PC-3 (cell line): ENCODE data around the gene CDKL4. TPM values are rescaled to one million over a fixed set of nuclear protein-coding genes. Genes with fewer than 3 reads are reported as not detected.

Source experiments
- ATAC-seq: fragments of 200-7000 bp; cut with Tn5 transposase; 2 replicates; pipeline ENCODE4 v1.9.1; 2020; ENCODE audit warnings: mild to moderate bottlenecking, moderate library complexity
- BruUV-seq: library from RNA; stranded (reverse); fragments of 400-500 nt; replicated peaks from 2 replicates; lab custom pipeline; 2021; lab: Mats Ljungman, UMichigan
- CTCF ChIA-PET: fragments of 300-600 bp; sonication (Branson Sonifier 250); formaldehyde crosslinking; loops from one replicate; lab custom pipeline; 2022; ENCODE audit warnings: antibody characterized with exemption; lab: Charles Lee
- POLR2A ChIA-PET: fragments of 300-600 bp; sonication (Branson Sonifier 250); formaldehyde crosslinking; loops from one replicate; lab custom pipeline; 2022; ENCODE audit warnings: antibody characterized with exemption; ENCODE audit not compliant: unreplicated experiment; lab: Charles Lee
- DNase-seq: peaks from one replicate; pipeline ENCODE4 v3.0.0-alpha.2; 2015
- H2AFZ ChIP-seq: fragments of 300-600 bp; sonication (generic); 2 replicates; pipeline ENCODE4 v1.6.0; 2016; ENCODE audit warnings: antibody characterized with exemption, low read length
- H3F3A ChIP-seq: fragments of 300-600 bp; sonication (generic); one replicate; pipeline ENCODE4 v1.6.0; 2017; ENCODE audit warnings: antibody characterized with exemption, low read length, control low read depth, mild to moderate bottlenecking; ENCODE audit not compliant: unreplicated experiment
- H3K27ac ChIP-seq: fragments of 300-600 bp; sonication (generic); 2 replicates; pipeline ENCODE4 v1.5.1; 2016; ENCODE audit warnings: mild to moderate bottlenecking, low read length
- H3K27me3 ChIP-seq: fragments of 300-600 bp; sonication (generic); 2 replicates; pipeline ENCODE4 v1.6.1; 2016; ENCODE audit warnings: low read length, mixed read lengths
- H3K36me3 ChIP-seq: fragments of 300-600 bp; sonication (generic); 2 replicates; pipeline ENCODE4 v1.6.1; 2016; ENCODE audit warnings: low read depth, mixed run types, low read length, mixed read lengths
- H3K4me1 ChIP-seq: fragments of 300-600 bp; sonication (generic); 2 replicates; pipeline ENCODE4 v1.5.1; 2016; ENCODE audit warnings: low read length; ENCODE audit not compliant: insufficient read depth
- H3K4me2 ChIP-seq: fragments of 300-600 bp; sonication (generic); 2 replicates; pipeline ENCODE4 v1.6.0; 2016; ENCODE audit warnings: low read length
- H3K4me3 ChIP-seq: fragments of 300-600 bp; sonication (generic); 2 replicates; pipeline ENCODE4 v1.5.1; 2016; ENCODE audit warnings: mild to moderate bottlenecking, low read length, mixed read lengths
- H3K79me2 ChIP-seq: fragments of 300-600 bp; sonication (generic); 2 replicates; pipeline ENCODE4 v1.6.1; 2017; ENCODE audit warnings: low read length, mixed read lengths
- H3K9ac ChIP-seq: fragments of 300-600 bp; sonication (generic); 2 replicates; pipeline ENCODE4 v1.6.0; 2016; ENCODE audit warnings: mild to moderate bottlenecking, low read length
- H3K9me2 ChIP-seq: fragments of 300-600 bp; sonication (generic); replicated peaks from 2 replicates; pipeline ENCODE4 v1.6.1; 2016; ENCODE audit warnings: mixed run types, low read length, mixed read lengths
- H3K9me3 ChIP-seq: fragments of 300-600 bp; sonication (generic); 2 replicates; pipeline ENCODE4 v1.6.1; 2016; ENCODE audit warnings: low read length, mixed read lengths
- H4K20me1 ChIP-seq: fragments of 300-600 bp; sonication (generic); 2 replicates; pipeline ENCODE4 v1.6.1; 2016; ENCODE audit warnings: low read length, mixed read lengths
- EZH2 ChIP-seq: fragments of 300-600 bp; sonication (generic); IDR thresholded peaks from one replicate; pipeline ENCODE4 v1.6.1; 2017; ENCODE audit warnings: antibody characterized with exemption, mild to moderate bottlenecking, low read length; ENCODE audit not compliant: unreplicated experiment
- EZH2phosphoT487 ChIP-seq: fragments of 300-600 bp; sonication (generic); IDR thresholded peaks from 2 replicates; pipeline ENCODE4 v1.6.1; 2018; ENCODE audit warnings: mild to moderate bottlenecking, antibody characterized with exemption, low read length, borderline replicate concordance
- intact Hi-C: fragments of 100-400 bp; cut with micrococcal nuclease; formaldehyde crosslinking; loops from 2 replicates; pipeline ENCODE4 v1.9.0; 2023
- total RNA-seq: library from RNA; depleted of rRNA; stranded (reverse); fragments of >200 nt; gene quantifications from 2 replicates; pipeline ENCODE4 v1.2.3, GENCODE V29; 2014
- TF ChIP-seq, protein P1 (sequence below): fragments of 300-600 bp; sonication (generic); conservative IDR thresholded peaks from 2 replicates; pipeline ENCODE4 v1.5.1; 2017; ENCODE audit warnings: antibody characterized with exemption, low read depth, mild to moderate bottlenecking, low read length

CDKL4 gene
- total RNA-seq, 1 experiment from 2014 or later = 0.07 TPM

DNA sequence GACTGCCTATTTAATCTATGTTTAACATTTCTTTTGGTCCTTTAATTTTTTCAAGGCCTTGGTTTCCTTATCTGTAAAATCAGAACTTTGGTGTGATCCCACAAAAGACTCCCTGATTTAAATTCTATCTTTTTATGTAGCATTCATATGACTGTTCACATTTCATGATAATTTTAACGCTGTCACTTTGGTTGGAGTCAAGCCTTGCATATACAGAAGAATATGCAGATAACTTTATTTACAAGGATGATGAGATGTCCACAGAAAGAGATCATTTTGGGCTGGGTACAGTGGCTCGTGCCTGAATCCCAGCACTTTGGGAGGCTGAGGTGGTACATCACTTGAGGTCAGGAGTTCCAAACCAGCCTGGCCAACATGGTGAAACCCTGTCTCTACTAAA is 84.5 kb downstream of the CDKL4 start:
- POLR2A ChIA-PET = no interaction called here
- ATAC-seq (no peak), DNase-seq (no peak)
- Histone ChIP-seq H3K9me2 (no peaks in the 10 kb centered on the region; the same call in none of the 2 replicates), H4K20me1 (no peaks in the 10 kb centered on the region), H3F3A (no peaks in the 10 kb centered on the region), H3K27ac (no peak overlapping the region), H3K9ac (no peak overlapping the region), H3K4me2 (no peak overlapping the region), H3K9me3 (no peaks in the 10 kb centered on the region), H3K27me3 (no peaks in the 10 kb centered on the region), H2AFZ (no peak overlapping the region), H3K36me3 (no peaks in the 10 kb centered on the region), H3K4me3 (no peak overlapping the region), H3K79me2 (no peaks in the 10 kb centered on the region), H3K4me1 (peaks cover 7% of the 10 kb centered on the region)
- CTCF ChIA-PET = no interaction called here
- TF ChIP-seq EZH2phosphoT487 = no peak
- no peak for TF ChIP-seq EZH2
- TF ChIP-seq, protein P1, sequence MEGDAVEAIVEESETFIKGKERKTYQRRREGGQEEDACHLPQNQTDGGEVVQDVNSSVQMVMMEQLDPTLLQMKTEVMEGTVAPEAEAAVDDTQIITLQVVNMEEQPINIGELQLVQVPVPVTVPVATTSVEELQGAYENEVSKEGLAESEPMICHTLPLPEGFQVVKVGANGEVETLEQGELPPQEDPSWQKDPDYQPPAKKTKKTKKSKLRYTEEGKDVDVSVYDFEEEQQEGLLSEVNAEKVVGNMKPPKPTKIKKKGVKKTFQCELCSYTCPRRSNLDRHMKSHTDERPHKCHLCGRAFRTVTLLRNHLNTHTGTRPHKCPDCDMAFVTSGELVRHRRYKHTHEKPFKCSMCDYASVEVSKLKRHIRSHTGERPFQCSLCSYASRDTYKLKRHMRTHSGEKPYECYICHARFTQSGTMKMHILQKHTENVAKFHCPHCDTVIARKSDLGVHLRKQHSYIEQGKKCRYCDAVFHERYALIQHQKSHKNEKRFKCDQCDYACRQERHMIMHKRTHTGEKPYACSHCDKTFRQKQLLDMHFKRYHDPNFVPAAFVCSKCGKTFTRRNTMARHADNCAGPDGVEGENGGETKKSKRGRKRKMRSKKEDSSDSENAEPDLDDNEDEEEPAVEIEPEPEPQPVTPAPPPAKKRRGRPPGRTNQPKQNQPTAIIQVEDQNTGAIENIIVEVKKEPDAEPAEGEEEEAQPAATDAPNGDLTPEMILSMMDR = no peak
- no TSS peak for BruUV-seq
- intact Hi-C loops = no loop called here

DNA sequence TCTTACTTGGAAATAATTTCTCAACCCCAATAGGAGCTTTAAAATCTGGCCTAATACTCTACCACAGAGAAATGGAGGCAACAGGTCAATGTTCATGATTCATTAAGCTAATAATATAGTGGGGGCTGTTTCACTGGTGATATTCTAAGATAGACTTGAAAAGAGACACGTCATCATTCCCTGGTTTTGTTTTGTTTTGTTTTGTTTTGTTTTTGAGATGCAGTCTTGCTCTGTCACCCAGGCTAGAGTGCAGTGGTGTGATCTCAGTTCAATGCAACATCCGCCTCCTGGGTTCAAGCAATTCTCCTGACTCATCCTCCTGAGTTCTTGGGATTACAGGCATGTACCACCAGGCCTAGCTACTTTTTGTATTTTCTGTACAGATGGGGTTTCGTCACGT is 85.4 kb downstream of the CDKL4 start:
- Histone ChIP-seq H4K20me1 (no peaks in the 10 kb centered on the region), H3K4me1 (peaks cover 10% of the 10 kb centered on the region), H3K27ac (no peak overlapping the region), H3K27me3 (no peaks in the 10 kb centered on the region), H3F3A (no peaks in the 10 kb centered on the region), H3K36me3 (no peaks in the 10 kb centered on the region), H3K9me3 (no peaks in the 10 kb centered on the region), H3K4me2 (peak overlapping the region; percentile 34; the same call in 1 of the 2 replicates), H3K9ac (no peak overlapping the region), H3K79me2 (no peaks in the 10 kb centered on the region), H2AFZ (0 out of 2 replicates have a peak overlapping the region, but pooled peaks have one; percentile 26), H3K4me3 (no peak overlapping the region), H3K9me2 (no peaks in the 10 kb centered on the region; the same call in none of the 2 replicates)
- BruUV-seq = no TSS peak
- TF ChIP-seq, protein P1 = no peak
- no peak for TF ChIP-seq EZH2
- ATAC-seq = no peak
- ChIA-PET CTCF (no interaction called here), POLR2A (no interaction called here)
- intact Hi-C loops = no loop called here
- peak; percentile 27 for DNase-seq

DNA sequence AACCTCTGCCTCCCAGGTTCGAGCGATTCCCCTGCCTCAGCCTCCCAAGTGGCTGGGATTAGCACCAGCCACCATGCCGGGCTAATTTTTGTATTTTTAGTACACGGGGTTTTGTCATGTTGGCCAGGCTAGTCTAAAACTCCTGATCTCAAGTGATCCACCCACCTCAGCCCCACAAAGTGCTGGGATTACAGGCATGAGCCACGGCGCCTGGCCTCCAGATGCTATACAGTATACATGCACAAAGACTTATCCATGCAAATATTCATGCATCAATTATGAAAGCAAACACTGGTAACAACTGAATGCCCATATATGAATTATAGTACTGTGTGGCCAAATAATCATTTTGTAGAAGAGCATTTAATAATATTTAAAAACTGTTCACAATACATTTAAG is 86.9 kb downstream of the CDKL4 start:
- Histone ChIP-seq H3K79me2 (no peaks in the 10 kb centered on the region), H3K36me3 (no peaks in the 10 kb centered on the region), H3F3A (no peaks in the 10 kb centered on the region), H3K9me3 (no peaks in the 10 kb centered on the region), H2AFZ (no peak overlapping the region), H3K9ac (no peak overlapping the region), H3K4me3 (no peak overlapping the region), H4K20me1 (no peaks in the 10 kb centered on the region), H3K27ac (no peak overlapping the region), H3K9me2 (no peaks in the 10 kb centered on the region; the same call in 1 of the 2 replicates), H3K4me1 (peaks cover 14% of the 10 kb centered on the region), H3K27me3 (no peaks in the 10 kb centered on the region), H3K4me2 (no peak overlapping the region)
- no peak for ATAC-seq
- BruUV-seq = no TSS peak
- no peak for DNase-seq
- TF ChIP-seq EZH2phosphoT487 (no peak), EZH2 (no peak)
- TF ChIP-seq, protein P1 = no peak
- ChIA-PET CTCF (no interaction called here), POLR2A (no interaction called here)
- intact Hi-C loops = no loop called here
